ENCODE results near the gene CNTNAP4.

GRCh38 chr16:76293980-76294379 lies 16.8 kb downstream of the CNTNAP4 start:
- no peak for TF ChIP-seq CTCF (conservative IDR thresholded peaks at IDR 0.05; ENCODE audit: low read depth, low read length)
- TF ChIP-seq EZH2 (IDR thresholded peaks at IDR 0.05; ENCODE audit: low read length, unreplicated experiment): no peak
- no peak for TF ChIP-seq EZH2phosphoT487 (IDR thresholded peaks at IDR 0.05; ENCODE audit: borderline replicate concordance, low read length)

All from PC-3 (cell line).